K562 (cell line): Measurements from ENCODE around the gene SLC25A11. TPM values are rescaled to one million over a fixed set of nuclear protein-coding genes. Genes with fewer than 3 reads are reported as not detected.

Experiments used
- BCL6 ChIP-seq: fragments of 250-450 bp; sonication (Bioruptor Pico); IDR thresholded peaks from 2 replicates; pipeline ENCODE4 v1.4.0; 2020
- BRCA1 ChIP-seq, 2 experiments: fragments of 450-650 bp in 1 of 2; sonication (generic) in 1 of 2; formaldehyde crosslinking in 1 of 2; IDR thresholded peaks; 2 replicates each; pipeline versions ENCODE4 v1.5.0 to v1.6.1; 2017 to 2020; ENCODE audit warnings: mild to moderate bottlenecking in 1 of 2, missing genetic modification reagents in 1 of 2
- CHD1 ChIP-seq: fragments of 200-600 bp; sonication (generic); IDR thresholded peaks from one replicate; pipeline ENCODE4 v1.6.1; 2012; ENCODE audit warnings: mild to moderate bottlenecking, moderate library complexity, low read length, inconsistent platforms
- EP300 ChIP-seq: IDR thresholded peaks from 2 replicates; pipeline ENCODE4 v1.6.1; 2012; ENCODE audit warnings: low read length, improper control_type of control experiment
- HDAC1 ChIP-seq, 2 experiments: fragments of 450-650 bp; IDR thresholded peaks; 2 replicates each; pipeline ENCODE4 v1.6.1; 2016 to 2017; ENCODE audit warnings: inconsistent platforms in 1 of 2, mild to moderate bottlenecking in 1 of 2, moderate library complexity in 1 of 2
- MTA1 ChIP-seq: fragments of 450-650 bp; IDR thresholded peaks from 2 replicates; pipeline ENCODE4 v1.6.1; 2017; ENCODE audit warnings: borderline replicate concordance
- MYBL2 ChIP-seq, 2 experiments: fragments of 450-650 bp in 1 of 2; sonication (generic) in 1 of 2; formaldehyde crosslinking in 1 of 2; IDR thresholded peaks; 2 replicates each; pipeline versions ENCODE4 v1.6.1 to v1.8.1; 2017 to 2022; ENCODE audit warnings: borderline replicate concordance in 1 of 2, inconsistent platforms in 1 of 2, low read depth in 1 of 2, mild to moderate bottlenecking in 1 of 2, missing genetic modification reagents in 1 of 2, moderate library complexity in 1 of 2
- NCOA2 ChIP-seq, 2 experiments: fragments of 450-650 bp; IDR thresholded peaks; 2 replicates each; pipeline ENCODE4 v1.6.1; 2018; ENCODE audit warnings: mild to moderate bottlenecking in 2 of 2, moderate library complexity in 1 of 2; ENCODE audit not compliant: partially characterized antibody in 2 of 2
- NEUROD1 ChIP-seq: fragments of 150-350 bp; IDR thresholded peaks from 2 replicates; pipeline ENCODE4 v1.6.1; 2014; ENCODE audit warnings: borderline replicate concordance, low read length, low read depth; ENCODE audit not compliant: partially characterized antibody
- OTX1 ChIP-seq: fragments of 450-650 bp; formaldehyde crosslinking; IDR thresholded peaks from 2 replicates; pipeline ENCODE4 v1.4.0; 2022; ENCODE audit warnings: mild to moderate bottlenecking
- POLR2A ChIP-seq: fragments of 450-650 bp; conservative IDR thresholded peaks from 2 replicates; pipeline ENCODE4 v1.6.1; 2016
- POLR2AphosphoS5 ChIP-seq: IDR thresholded peaks from 2 replicates; pipeline ENCODE4 v1.6.1; 2011; ENCODE audit warnings: mild to moderate bottlenecking, low read depth, low read length, moderate library complexity; ENCODE audit not compliant: control insufficient read depth, insufficient read depth
- SIN3A ChIP-seq, 2 experiments: fragments of 150-350 bp in 1 of 2; IDR thresholded peaks; 2 replicates each; pipeline ENCODE4 v1.6.1; 2011 to 2016; ENCODE audit warnings: borderline replicate concordance in 2 of 2, low read depth in 2 of 2, low read length in 2 of 2, mild to moderate bottlenecking in 2 of 2, moderate library complexity in 2 of 2; ENCODE audit not compliant: control insufficient read depth in 1 of 2
- SMAD3 ChIP-seq: fragments of 450-650 bp; formaldehyde crosslinking; conservative IDR thresholded peaks from 2 replicates; pipeline ENCODE4 v1.4.0; 2020; ENCODE audit warnings: mild to moderate bottlenecking
- SMARCA4 ChIP-seq: fragments of 450-650 bp; IDR thresholded peaks from 2 replicates; pipeline ENCODE4 v1.6.1; 2016
- STAG1 ChIP-seq: sonication (generic); formaldehyde crosslinking; IDR thresholded peaks from 2 replicates; pipeline ENCODE4 v1.5.0; 2020; ENCODE audit warnings: missing genetic modification reagents, borderline replicate concordance
- TBP ChIP-seq: optimal IDR thresholded peaks from 2 replicates; pipeline ENCODE3; 2011; ENCODE audit warnings: low read depth, low read length, improper control_type of control experiment
- TOE1 ChIP-seq, 2 experiments: fragments of 450-650 bp in 1 of 2; sonication (generic) in 1 of 2; formaldehyde crosslinking in 1 of 2; IDR thresholded peaks; 2 replicates each; pipeline versions ENCODE4 v1.7.1 to v1.8.0; 2016 to 2022; ENCODE audit warnings: borderline replicate concordance in 2 of 2, mild to moderate bottlenecking in 2 of 2, antibody characterized with exemption in 1 of 2, inconsistent platforms in 1 of 2, low read depth in 1 of 2, missing genetic modification reagents in 1 of 2, moderate library complexity in 1 of 2
- ZNF253 ChIP-seq: fragments of 250-450 bp; sonication (Bioruptor Pico); conservative IDR thresholded peaks from 2 replicates; pipeline ENCODE4 v1.6.1; 2021; ENCODE audit warnings: mild to moderate bottlenecking
- ZNF280A ChIP-seq: fragments of 450-650 bp; IDR thresholded peaks from 2 replicates; pipeline ENCODE4 v1.6.1; 2018; ENCODE audit warnings: mild to moderate bottlenecking, low read depth; ENCODE audit not compliant: partially characterized antibody
- ZNF639 ChIP-seq, 2 experiments: fragments of 200-800 bp in 1 of 2; sonication (Bioruptor generic) in 1 of 2; sonication (generic) in 1 of 2; formaldehyde crosslinking in 1 of 2; IDR thresholded peaks in 1 of 2; conservative IDR thresholded peaks in 1 of 2; 2 replicates each; pipeline versions ENCODE4 v1.5.0 to v1.6.1; 2016 to 2020; ENCODE audit warnings: missing compliant biosample characterization in 1 of 2, missing genetic modification characterization in 1 of 2, missing genetic modification reagents in 1 of 2
- polyA plus RNA-seq, 8 experiments: library from polyadenylated mRNA; depleted of rRNA in 4 of 8; stranded (reverse) in 5 of 8; unstranded in 3 of 8; fragments of >200 nt; fragmentation: Nextera tagmentation in 2 of 8; fragmentation: Illumina TruSeq in 1 of 8; extraction: Ambion mirVana in 2 of 8; extraction: Trizol in 1 of 8; gene quantifications; 2 replicates each; pipeline versions ENCODE4 v1.2.1 to v1.2.3, GENCODE V29; 2011 to 2014; ENCODE audit warnings: inconsistent platforms in 1 of 8, missing spikeins in 1 of 8
- total RNA-seq, 7 experiments: library from RNA; depleted of rRNA in 6 of 7; stranded (reverse); fragments of >200 nt in 6 of 7; fragmentation: Illumina TruSeq in 2 of 7; extraction: Trizol in 2 of 7; gene quantifications; 2 replicates each; pipeline versions ENCODE4 v1.2.1 to v1.2.3, GENCODE V29; 2011 to 2021; ENCODE audit warnings: low replicate concordance in 1 of 7

Gene SLC25A11
- total and polyA plus RNA-seq, 9 of the 15 experiments (the other 6 are each of a cell fraction or from before 2014, with no cell fraction given): 3.1 to 56.7 (median 32.9) TPM

- TF ChIP-seq BRCA1 (IDR thresholded peaks at IDR 0.05) (no peak), BRCA1 (CRISPR knock-in tag; IDR thresholded peaks at IDR 0.05) (no peak), CHD1 (no peak), ZNF253 (CRISPR knock-in tag) (no peak), BCL6 (CRISPR knock-in tag) (no peak), HDAC1 (IDR thresholded peaks at IDR 0.05) (no peak), SMARCA4 (peak; percentile 60; the same call in 1 of the 2 replicates), STAG1 (no peak), POLR2A (peak; percentile 73), MYBL2 (IDR thresholded peaks at IDR 0.05; ENCODE audit: low read depth) (no peak), MYBL2 (CRISPR knock-in tag; IDR thresholded peaks at IDR 0.05; ENCODE audit: borderline replicate concordance) (no peak), POLR2AphosphoS5 (0 out of 2 replicates have a peak, but pooled peaks have one; percentile 4), MTA1 (no peak), ZNF280A (no peak), SIN3A (IDR thresholded peaks at IDR 0.05; ENCODE audit: borderline replicate concordance in 2 of 2, control insufficient read depth in 1 of 2, low read depth in 2 of 2, low read length in 2 of 2) (peak in 1 of 2 experiments; percentile 56; a peak in 2 of 4 replicates), NEUROD1 (no peak), SMAD3 (no peak), NCOA2 (IDR thresholded peaks at IDR 0.05; ENCODE audit: partially characterized antibody in 2 of 2) (no peak), TBP (no peak), EP300 (peak; percentile 32; the same call in 1 of the 2 replicates), ZNF639 (CRISPR knock-in tag; conservative IDR thresholded peaks at IDR 0.05 in 1 of 2, IDR thresholded peaks at IDR 0.05 in 1 of 2) (no peak), TOE1 (IDR thresholded peaks at IDR 0.05; ENCODE audit: borderline replicate concordance) (no peak), TOE1 (CRISPR knock-in tag; IDR thresholded peaks at IDR 0.05; ENCODE audit: borderline replicate concordance, low read depth) (no peak), OTX1 (CRISPR knock-in tag) (no peak)
Measured at GRCh38 chr17:4945176-4945943, 5.5 kb upstream of the SLC25A11 start (continued).
